ENCODE measurements around the gene DELE1.

Gene DELE1

GRCh38 chr5:141989720-141990119, 66.0 kb downstream of the DELE1 start:
- Histone ChIP-seq H4K20me1 (ENCODE audit: insufficient read depth, low read length) (peaks cover 3% of the 10 kb centered on the region; the same call in 1 of the 2 replicates), H3K4me1 (ENCODE audit: insufficient read depth, low read length) (no peaks in the 10 kb centered on the region), H2AFZ (ENCODE audit: low read depth, low read length) (no peak overlapping the region), H3K27me3 (ENCODE audit: insufficient read depth, low read length, poor library complexity) (no peaks in the 10 kb centered on the region), H3K9ac (ENCODE audit: low read depth, low read length) (no peak overlapping the region), H3K4me3 (ENCODE audit: low read depth in 1 of 2, low read length in 2 of 2) (no peak overlapping the region), H3K4me2 (ENCODE audit: insufficient read depth, low read length) (no peak overlapping the region), H3K79me2 (ENCODE audit: insufficient read depth, low read length) (no peaks in the 10 kb centered on the region), H3K9me3 (ENCODE audit: insufficient read depth, low read length, severe bottlenecking) (no peaks in the 10 kb centered on the region), H3K27ac (ENCODE audit: low read length) (no peak overlapping the region), H3K36me3 (ENCODE audit: insufficient read depth, low read length) (peaks cover 72% of the 10 kb centered on the region)
- DNase-seq, result no peak
- no peak for ATAC-seq (ENCODE audit: insufficient read depth, low read depth)
- TF ChIP-seq CTCF (IDR thresholded peaks at IDR 0.05; ENCODE audit: borderline replicate concordance, extremely low read depth, low read length, poor library complexity, severe bottlenecking) (no peak), EZH2 (IDR thresholded peaks at IDR 0.05; ENCODE audit: borderline replicate concordance, low read depth, low read length, severe bottlenecking) (no peak)
